Panc1 (cell line): Measurements from ENCODE around the gene NDUFAF8. TPM values are rescaled to one million over a fixed set of nuclear protein-coding genes. Genes with fewer than 3 reads are reported as not detected.

Experiments
- ATAC-seq: fragments of 200-7000 bp; cut with Tn5 transposase; 2 replicates; pipeline ENCODE4 v1.9.1; 2020; ENCODE audit warnings: mild to moderate bottlenecking, moderate library complexity
- BruUV-seq: library from RNA; stranded (reverse); fragments of 400-500 nt; replicated peaks from 2 replicates; lab custom pipeline; 2021; lab: Mats Ljungman, UMichigan
- CTCF ChIA-PET: fragments of 300-600 bp; sonication (Branson Sonifier 250); formaldehyde crosslinking; loops from one replicate; lab custom pipeline; 2022; ENCODE audit warnings: antibody characterized with exemption; lab: Charles Lee
- POLR2A ChIA-PET: fragments of 300-600 bp; sonication (Branson Sonifier 250); formaldehyde crosslinking; loops from one replicate; lab custom pipeline; 2022; ENCODE audit warnings: antibody characterized with exemption; lab: Charles Lee
- DNase-seq: peaks from one replicate; pipeline ENCODE4 v3.0.0-alpha.2; 2010; ENCODE audit warnings: low read depth, low spot score
- H3K27ac ChIP-seq: 2 replicates; pipeline ENCODE4 v1.5.1; 2011; ENCODE audit warnings: mild to moderate bottlenecking, low read length, inconsistent platforms
- H3K27me3 ChIP-seq: fragments of 200-500 bp; sonication (Bioruptor generic); 2 replicates; pipeline ENCODE4 v1.6.0; 2014; ENCODE audit warnings: low read length, inconsistent platforms; ENCODE audit not compliant: control insufficient read depth, insufficient read depth
- H3K36me3 ChIP-seq: fragments of 200-500 bp; sonication (Bioruptor generic); 2 replicates; pipeline ENCODE4 v1.5.1; 2014; ENCODE audit warnings: inconsistent platforms, mild to moderate bottlenecking, low read length, moderate library complexity; ENCODE audit not compliant: control insufficient read depth, insufficient read depth
- H3K4me1 ChIP-seq: 2 replicates; pipeline ENCODE4 v1.5.1; 2011; ENCODE audit warnings: inconsistent platforms, mild to moderate bottlenecking, low read length, moderate library complexity; ENCODE audit not compliant: control insufficient read depth, insufficient read depth
- H3K4me3 ChIP-seq, 2 experiments: 2 replicates each; pipeline ENCODE4 v1.5.1; 2011 to 2012; ENCODE audit warnings: low read depth in 2 of 2, low read length in 2 of 2, mild to moderate bottlenecking in 2 of 2, inconsistent platforms in 1 of 2, moderate library complexity in 1 of 2
- H3K9me3 ChIP-seq: fragments of 200-500 bp; sonication (Bioruptor generic); 2 replicates; pipeline ENCODE4 v1.5.1; 2014; ENCODE audit warnings: low read depth, mild to moderate bottlenecking, inconsistent platforms, low read length, moderate library complexity; ENCODE audit not compliant: control insufficient read depth, insufficient read depth
- CTCF ChIP-seq: fragments of 450-650 bp; IDR thresholded peaks from 2 replicates; pipeline ENCODE4 v1.5.1; 2017; ENCODE audit warnings: mild to moderate bottlenecking
- POLR2AphosphoS5 ChIP-seq: IDR thresholded peaks from 2 replicates; pipeline ENCODE4 v1.6.1; 2012; ENCODE audit warnings: mild to moderate bottlenecking, low read depth, low read length, moderate library complexity
- SIN3A ChIP-seq: IDR thresholded peaks from 2 replicates; pipeline ENCODE4 v1.6.1; 2012; ENCODE audit warnings: low read depth, mild to moderate bottlenecking, low read length, moderate library complexity, borderline replicate concordance; ENCODE audit not compliant: insufficient read depth
- TCF7L2 ChIP-seq: IDR thresholded peaks from 2 replicates; pipeline ENCODE4 v1.6.1; 2011; ENCODE audit warnings: mild to moderate bottlenecking, low read depth, low read length, inconsistent platforms
- in situ Hi-C: cut with HindIII; loops from 2 replicates; pipeline ENCODE4 v1.10.0; 2016; ENCODE audit warnings: low sequenced_read_pairs, low pct_unique_long_range_greater_than_20kb
- intact Hi-C: fragments of 100-400 bp; cut with micrococcal nuclease; formaldehyde crosslinking; loops from one replicate; pipeline ENCODE4 v1.10.0; 2022; ENCODE audit not compliant: unreplicated experiment
- total RNA-seq: library from RNA; stranded (reverse); gene quantifications from one replicate; pipeline ENCODE4 v1.2.1, GENCODE V29; 2021; ENCODE audit not compliant: unreplicated experiment
- TF ChIP-seq, protein P1 (sequence below), 2 experiments: IDR thresholded peaks; 2 replicates each; pipeline ENCODE4 v1.6.1; 2011 to 2012; ENCODE audit warnings: low read depth in 2 of 2, control low read depth in 1 of 2, low read length in 1 of 2, mild to moderate bottlenecking in 1 of 2, moderate library complexity in 1 of 2; ENCODE audit not compliant: insufficient read depth in 1 of 2

Gene NDUFAF8
- total RNA-seq, 1 experiment from 2014 or later: 75.8 TPM

DNA sequence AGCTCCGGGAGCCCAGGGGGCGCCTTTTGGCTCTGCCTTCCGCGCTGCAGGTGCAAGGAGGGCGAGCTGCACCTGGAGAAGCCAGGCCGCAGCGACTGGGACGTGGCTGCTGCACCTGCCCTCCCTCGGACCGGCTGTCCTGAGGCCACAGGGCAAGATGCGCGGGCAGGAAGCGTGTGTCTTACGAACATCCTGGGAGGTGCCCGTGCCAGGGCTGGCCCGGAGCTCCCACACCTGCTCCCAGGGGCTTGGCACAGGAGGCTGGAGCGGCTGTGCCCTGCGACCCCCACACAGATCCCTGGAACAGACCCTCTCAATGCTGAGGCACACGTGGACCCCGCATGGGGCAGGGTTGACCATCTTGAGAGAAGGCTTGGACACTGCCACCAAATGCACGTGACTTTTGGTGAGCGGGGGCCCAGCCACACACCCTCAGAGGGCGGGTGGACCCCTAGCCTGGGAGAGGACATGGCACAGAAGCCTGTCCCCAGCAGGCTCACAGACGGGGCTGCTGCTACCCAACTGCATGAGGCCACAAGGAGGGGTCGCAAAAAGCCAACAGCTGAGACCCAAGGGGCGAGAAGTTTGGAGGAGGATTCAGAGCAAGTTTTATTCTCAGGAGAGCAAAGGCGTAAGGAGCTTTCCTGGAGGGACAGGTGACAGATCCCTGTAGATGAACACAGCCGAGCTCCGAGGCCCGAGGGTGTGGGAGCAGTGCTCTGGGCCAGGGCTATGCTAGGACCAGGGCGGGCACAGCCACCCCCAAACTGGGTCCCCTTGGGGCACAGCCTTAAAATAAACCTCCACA, 11.4 kb downstream of the NDUFAF8 start:
- Histone ChIP-seq H3K4me1 (peaks cover 4% of the 10 kb centered on the region), H3K4me3 (no peak overlapping the region), H3K9me3 (no peaks in the 10 kb centered on the region), H3K27me3 (no peaks in the 10 kb centered on the region), H3K27ac (no peak overlapping the region), H3K36me3 (0 out of 2 replicates have a peak, but pooled peaks cover 3% of the 10 kb centered on the region)
- DNase-seq (no peak), ATAC-seq (no peak)
- TF ChIP-seq SIN3A (no peak), TCF7L2 (no peak), CTCF (no peak), POLR2AphosphoS5 (no peak)
- TF ChIP-seq, protein P1, sequence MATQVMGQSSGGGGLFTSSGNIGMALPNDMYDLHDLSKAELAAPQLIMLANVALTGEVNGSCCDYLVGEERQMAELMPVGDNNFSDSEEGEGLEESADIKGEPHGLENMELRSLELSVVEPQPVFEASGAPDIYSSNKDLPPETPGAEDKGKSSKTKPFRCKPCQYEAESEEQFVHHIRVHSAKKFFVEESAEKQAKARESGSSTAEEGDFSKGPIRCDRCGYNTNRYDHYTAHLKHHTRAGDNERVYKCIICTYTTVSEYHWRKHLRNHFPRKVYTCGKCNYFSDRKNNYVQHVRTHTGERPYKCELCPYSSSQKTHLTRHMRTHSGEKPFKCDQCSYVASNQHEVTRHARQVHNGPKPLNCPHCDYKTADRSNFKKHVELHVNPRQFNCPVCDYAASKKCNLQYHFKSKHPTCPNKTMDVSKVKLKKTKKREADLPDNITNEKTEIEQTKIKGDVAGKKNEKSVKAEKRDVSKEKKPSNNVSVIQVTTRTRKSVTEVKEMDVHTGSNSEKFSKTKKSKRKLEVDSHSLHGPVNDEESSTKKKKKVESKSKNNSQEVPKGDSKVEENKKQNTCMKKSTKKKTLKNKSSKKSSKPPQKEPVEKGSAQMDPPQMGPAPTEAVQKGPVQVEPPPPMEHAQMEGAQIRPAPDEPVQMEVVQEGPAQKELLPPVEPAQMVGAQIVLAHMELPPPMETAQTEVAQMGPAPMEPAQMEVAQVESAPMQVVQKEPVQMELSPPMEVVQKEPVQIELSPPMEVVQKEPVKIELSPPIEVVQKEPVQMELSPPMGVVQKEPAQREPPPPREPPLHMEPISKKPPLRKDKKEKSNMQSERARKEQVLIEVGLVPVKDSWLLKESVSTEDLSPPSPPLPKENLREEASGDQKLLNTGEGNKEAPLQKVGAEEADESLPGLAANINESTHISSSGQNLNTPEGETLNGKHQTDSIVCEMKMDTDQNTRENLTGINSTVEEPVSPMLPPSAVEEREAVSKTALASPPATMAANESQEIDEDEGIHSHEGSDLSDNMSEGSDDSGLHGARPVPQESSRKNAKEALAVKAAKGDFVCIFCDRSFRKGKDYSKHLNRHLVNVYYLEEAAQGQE (IDR thresholded peaks at IDR 0.05; ENCODE audit: insufficient read depth in 1 of 2, low read depth in 2 of 2, low read length in 1 of 2): no peak
- intact Hi-C loops (loop anchor here (10.0 kb wide), 1 partner anchor 234 kb away; no protein-coding TSS in a partner anchor), in situ Hi-C loops (no loop called here)
- no TSS peak for BruUV-seq
- CTCF ChIA-PET: no interaction called here
- POLR2A ChIA-PET: no interaction called here

GRCh38 chr17:81251094-81251708, 12.1 kb downstream of the NDUFAF8 start:
- intact Hi-C loops: loop anchor here (10.0 kb wide), 1 partner anchor 234 kb away; no protein-coding TSS in a partner anchor
- in situ Hi-C loops: no loop called here
- Histone ChIP-seq H3K9me3 (no peaks in the 10 kb centered on the region), H3K4me1 (peaks cover 3% of the 10 kb centered on the region; the same call in 1 of the 2 replicates), H3K36me3 (0 out of 2 replicates have a peak, but pooled peaks cover 3% of the 10 kb centered on the region), H3K27ac (no peak overlapping the region), H3K4me3 (no peak overlapping the region), H3K27me3 (no peaks in the 10 kb centered on the region)
- ChIA-PET POLR2A (interaction anchor here (0.5 kb wide), 1 partner anchor 44 kb away, joined by 4 read pairs; the partner anchor contains the start of gene SLC38A10), CTCF (no interaction called here)
- DNase-seq (no peak), ATAC-seq (no peak)
- TF ChIP-seq TCF7L2 (no peak), SIN3A (no peak), CTCF (no peak), POLR2AphosphoS5 (no peak)
- TF ChIP-seq, protein P1 (IDR thresholded peaks at IDR 0.05; ENCODE audit: insufficient read depth in 1 of 2, low read depth in 2 of 2, low read length in 1 of 2): no peak
- no TSS peak for BruUV-seq
